ENCODE results near the gene TNFRSF18.
A peak's percentile ranks its signal among the peaks of the same experiment; 100 is the strongest.
"Not testable (repeated sequence)": the region's sequence is repeated elsewhere in the genome, so short reads cannot be mapped to it uniquely, and the experiment has no call there.

The TNFRSF18 gene

GRCh38 chr1:1196431-1197187 is 9.8 kb downstream of the TNFRSF18 start:
- DNase-seq: no peak

GRCh38 chr1:1195726-1196125 is 10.7 kb downstream of the TNFRSF18 start:
- not testable (repeated sequence) for DNase-seq

- no peak for DNase-seq
Observed at GRCh38 chr1:1194723-1195122, 11.7 kb downstream of the TNFRSF18 start.

GRCh38 chr1:1191734-1192133 is 14.7 kb downstream of the TNFRSF18 start:
- DNase-seq: no peak

GRCh38 chr1:1189111-1189510 is 17.3 kb downstream of the TNFRSF18 start:
- DNase-seq: no peak

- peak; percentile 23 for DNase-seq
Observed at GRCh38 chr1:1187938-1188337, 18.5 kb downstream of the TNFRSF18 start.

- DNase-seq: no peak
Observed at GRCh38 chr1:1185101-1185765, 21.2 kb downstream of the TNFRSF18 start.

- no peak for DNase-seq
Observed at GRCh38 chr1:1183833-1184775, 22.3 kb downstream of the TNFRSF18 start.

GRCh38 chr1:1183221-1183747 is 23.1 kb downstream of the TNFRSF18 start:
- no peak for DNase-seq

GRCh38 chr1:1182491-1183220 is 23.7 kb downstream of the TNFRSF18 start:
- DNase-seq: no peak

GRCh38 chr1:1181938-1182410 is 24.4 kb downstream of the TNFRSF18 start:
- no peak for DNase-seq

GRCh38 chr1:1181129-1181937 is 25.1 kb downstream of the TNFRSF18 start:
- no peak for DNase-seq

GRCh38 chr1:1179983-1180861 is 26.2 kb downstream of the TNFRSF18 start:
- DNase-seq: no peak

- DNase-seq: no peak
Observed at GRCh38 chr1:1179346-1179982, 26.9 kb downstream of the TNFRSF18 start.

- no peak for DNase-seq
Observed at GRCh38 chr1:1178794-1179331, 27.5 kb downstream of the TNFRSF18 start.

GRCh38 chr1:1177452-1178206 is 28.8 kb downstream of the TNFRSF18 start:
- DNase-seq: no peak

- DNase-seq: no peak
Observed at GRCh38 chr1:1176931-1177330, 29.5 kb downstream of the TNFRSF18 start.

- DNase-seq: not testable (repeated sequence)
Observed at GRCh38 chr1:1176063-1176761, 30.2 kb downstream of the TNFRSF18 start.

Measured in fibroblast of skin of right quadriceps (primary cell).